ENCODE data around the gene GGT5. TPM values are rescaled to one million over a fixed set of nuclear protein-coding genes. Genes with fewer than 3 reads are reported as not detected.

The GGT5 gene
- total and polyA plus RNA-seq, 2 of the 13 experiments (the other 11 are each of a cell fraction or from before 2014, with no cell fraction given) = 0.69 to 3.1 TPM

GRCh38 chr22:24270556-24271385 is 25.9 kb upstream of the GGT5 start, which contains the start of gene SPECC1L (continued):
- no peak; the same call in 1 of the 2 replicates for TF ChIP-seq BRF2 (CRISPR knock-in tag; IDR thresholded peaks at IDR 0.05)
- TF ChIP-seq, protein P1, sequence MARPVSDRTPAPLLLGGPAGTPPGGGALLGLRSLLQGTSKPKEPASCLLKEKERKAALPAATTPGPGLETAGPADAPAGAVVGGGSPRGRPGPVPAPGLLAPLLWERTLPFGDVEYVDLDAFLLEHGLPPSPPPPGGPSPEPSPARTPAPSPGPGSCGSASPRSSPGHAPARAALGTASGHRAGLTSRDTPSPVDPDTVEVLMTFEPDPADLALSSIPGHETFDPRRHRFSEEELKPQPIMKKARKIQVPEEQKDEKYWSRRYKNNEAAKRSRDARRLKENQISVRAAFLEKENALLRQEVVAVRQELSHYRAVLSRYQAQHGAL (CRISPR knock-in tag; IDR thresholded peaks at IDR 0.05; ENCODE audit: not compliant biosample characterization) = no peak
- peak; percentile 60 for TF ChIP-seq IRF2 (CRISPR knock-in tag; IDR thresholded peaks at IDR 0.05)
- no peak for TF ChIP-seq FOSL2 (CRISPR knock-in tag; IDR thresholded peaks at IDR 0.05)
- no peak for TF ChIP-seq ZNF839 (CRISPR knock-in tag; IDR thresholded peaks at IDR 0.05; ENCODE audit: borderline replicate concordance)
- TF ChIP-seq CCDC6 (CRISPR knock-in tag; IDR thresholded peaks at IDR 0.05) = 0 out of 2 replicates have a peak, but pooled peaks have one; percentile 39
- TF ChIP-seq ZNF33B (CRISPR knock-in tag; IDR thresholded peaks at IDR 0.05) = 0 out of 2 replicates have a peak, but pooled peaks have one; percentile 30
- TF ChIP-seq REST (IDR thresholded peaks at IDR 0.05; ENCODE audit: borderline replicate concordance in 1 of 2, low read depth in 1 of 2, low read length in 2 of 2) = no peak; a peak in 1 of 4 replicates
- no peak for TF ChIP-seq HNRNPUL1 (IDR thresholded peaks at IDR 0.05; ENCODE audit: low read depth, low read length)
- no peak for TF ChIP-seq FOSL1 (CRISPR knock-in tag; IDR thresholded peaks at IDR 0.05; ENCODE audit: borderline replicate concordance)
- peak; percentile 55; the same call in 1 of the 2 replicates for TF ChIP-seq ZNF230 (CRISPR knock-in tag; IDR thresholded peaks at IDR 0.05)
- TF ChIP-seq MED13 (CRISPR knock-in tag; IDR thresholded peaks at IDR 0.05) = 0 out of 2 replicates have a peak, but pooled peaks have one; percentile 24
- TF ChIP-seq ZBTB20 (CRISPR knock-in tag; IDR thresholded peaks at IDR 0.05; ENCODE audit: borderline replicate concordance, low read depth) = peak; percentile 76
- no peak for TF ChIP-seq RELA (CRISPR knock-in tag; IDR thresholded peaks at IDR 0.05)
- TF ChIP-seq SKI (IDR thresholded peaks at IDR 0.05; ENCODE audit: partially characterized antibody) = no peak
- TF ChIP-seq ZNF431 (CRISPR knock-in tag; IDR thresholded peaks at IDR 0.05; ENCODE audit: borderline replicate concordance, low read depth) = no peak
- no peak for TF ChIP-seq CENPX (CRISPR knock-in tag; IDR thresholded peaks at IDR 0.05)

Measured in HepG2 (cell line).